ENCODE data around the gene PIAS2.
"Not testable (repeated sequence)": the region's sequence is repeated elsewhere in the genome, so short reads cannot be mapped to it uniquely, and the experiment has no call there.

PIAS2 gene

GRCh38 chr18:46917108-46917802 is at the start of gene PIAS2, which contains the start of gene KATNAL2:
TSS of gene PIAS2 (minus strand) at chr18:46917507. CDS start at chr18:46917345, 162 bp downstream.
TSS of gene KATNAL2 (plus strand) at chr18:46917602. CDS start at chr18:46946873, 29,271 bp downstream.
- no peaks in the 10 kb centered on the region for H3K36me3 ChIP-seq (ENCODE audit: control insufficient read depth in 1 of 2, insufficient read depth in 2 of 2, low read length in 2 of 2)
- peak within 1 kb of the TSS; percentile 72 to 94 for H3K4me3 ChIP-seq (ENCODE audit: low read depth in 1 of 2, low read length in 2 of 2)
- peaks cover 0 to 20% of the 10 kb centered on the region in 2 donors for H3K4me1 ChIP-seq (ENCODE audit: control insufficient read depth in 1 of 2, insufficient read depth in 2 of 2, low read length in 2 of 2)
- no peaks in the 10 kb centered on the region for H3K27me3 ChIP-seq (ENCODE audit: low read depth, low read length)
- no peaks in the 10 kb centered on the region for H3K9me3 ChIP-seq (ENCODE audit: control insufficient read depth in 1 of 2, low read length in 2 of 2)
- H3K27ac ChIP-seq (ENCODE audit: low read length): peak within 1 kb of the TSS; percentile 76

GRCh38 chr18:46966266-46966665 is 49.0 kb upstream of the PIAS2 start:
- H3K36me3 ChIP-seq (ENCODE audit: control insufficient read depth in 1 of 2, insufficient read depth in 2 of 2, low read length in 2 of 2); H3K4me1 ChIP-seq (ENCODE audit: control insufficient read depth in 1 of 2, insufficient read depth in 2 of 2, low read length in 2 of 2); H3K4me3 ChIP-seq (ENCODE audit: low read depth in 1 of 2, low read length in 2 of 2); H3K27ac ChIP-seq (ENCODE audit: low read length); H3K9me3 ChIP-seq (ENCODE audit: control insufficient read depth in 1 of 2, low read length in 2 of 2); H3K27me3 ChIP-seq (ENCODE audit: low read depth, low read length): not testable (repeated sequence)

GRCh38 chr18:46964579-46965293 is 47.4 kb upstream of the PIAS2 start:
- not testable (repeated sequence) for H3K36me3 ChIP-seq (ENCODE audit: control insufficient read depth in 1 of 2, insufficient read depth in 2 of 2, low read length in 2 of 2); H3K9me3 ChIP-seq (ENCODE audit: control insufficient read depth in 1 of 2, low read length in 2 of 2); H3K27ac ChIP-seq (ENCODE audit: low read length); H3K4me1 ChIP-seq (ENCODE audit: control insufficient read depth in 1 of 2, insufficient read depth in 2 of 2, low read length in 2 of 2); H3K27me3 ChIP-seq (ENCODE audit: low read depth, low read length); H3K4me3 ChIP-seq (ENCODE audit: low read depth in 1 of 2, low read length in 2 of 2)

GRCh38 chr18:46963656-46964578 is 46.6 kb upstream of the PIAS2 start:
- not testable (repeated sequence) for H3K36me3 ChIP-seq (ENCODE audit: control insufficient read depth in 1 of 2, insufficient read depth in 2 of 2, low read length in 2 of 2); H3K9me3 ChIP-seq (ENCODE audit: control insufficient read depth in 1 of 2, low read length in 2 of 2); H3K4me3 ChIP-seq (ENCODE audit: low read depth in 1 of 2, low read length in 2 of 2); H3K4me1 ChIP-seq (ENCODE audit: control insufficient read depth in 1 of 2, insufficient read depth in 2 of 2, low read length in 2 of 2); H3K27me3 ChIP-seq (ENCODE audit: low read depth, low read length); H3K27ac ChIP-seq (ENCODE audit: low read length)

GRCh38 chr18:46958209-46958608 is 40.9 kb upstream of the PIAS2 start:
- no peak overlapping the region for H3K4me3 ChIP-seq (ENCODE audit: low read depth in 1 of 2, low read length in 2 of 2)
- H3K9me3 ChIP-seq (ENCODE audit: control insufficient read depth in 1 of 2, low read length in 2 of 2): no peaks in the 10 kb centered on the region
- no peaks in the 10 kb centered on the region for H3K4me1 ChIP-seq (ENCODE audit: control insufficient read depth in 1 of 2, insufficient read depth in 2 of 2, low read length in 2 of 2)
- H3K36me3 ChIP-seq (ENCODE audit: control insufficient read depth in 1 of 2, insufficient read depth in 2 of 2, low read length in 2 of 2): no peaks in the 10 kb centered on the region
- H3K27ac ChIP-seq (ENCODE audit: low read length): no peak overlapping the region
- no peaks in the 10 kb centered on the region for H3K27me3 ChIP-seq (ENCODE audit: low read depth, low read length)

- no peaks in the 10 kb centered on the region for H3K4me1 ChIP-seq (ENCODE audit: control insufficient read depth in 1 of 2, insufficient read depth in 2 of 2, low read length in 2 of 2)
- no peak overlapping the region for H3K4me3 ChIP-seq (ENCODE audit: low read depth in 1 of 2, low read length in 2 of 2)
- no peak overlapping the region for H3K27ac ChIP-seq (ENCODE audit: low read length)
- H3K36me3 ChIP-seq (ENCODE audit: control insufficient read depth in 1 of 2, insufficient read depth in 2 of 2, low read length in 2 of 2): no peaks in the 10 kb centered on the region
- no peaks in the 10 kb centered on the region for H3K9me3 ChIP-seq (ENCODE audit: control insufficient read depth in 1 of 2, low read length in 2 of 2)
- H3K27me3 ChIP-seq (ENCODE audit: low read depth, low read length): no peaks in the 10 kb centered on the region
Observed at GRCh38 chr18:46953195-46953594, 35.9 kb upstream of the PIAS2 start.

- H3K4me3 ChIP-seq (ENCODE audit: low read depth in 1 of 2, low read length in 2 of 2): no peak overlapping the region
- no peak overlapping the region for H3K27ac ChIP-seq (ENCODE audit: low read length)
- H3K27me3 ChIP-seq (ENCODE audit: low read depth, low read length): no peaks in the 10 kb centered on the region
- H3K4me1 ChIP-seq (ENCODE audit: control insufficient read depth in 1 of 2, insufficient read depth in 2 of 2, low read length in 2 of 2): no peaks in the 10 kb centered on the region
- no peaks in the 10 kb centered on the region for H3K9me3 ChIP-seq (ENCODE audit: control insufficient read depth in 1 of 2, low read length in 2 of 2)
- H3K36me3 ChIP-seq (ENCODE audit: control insufficient read depth in 1 of 2, insufficient read depth in 2 of 2, low read length in 2 of 2): no peaks in the 10 kb centered on the region
Observed at GRCh38 chr18:46950064-46950656, 32.9 kb upstream of the PIAS2 start.

- no peaks in the 10 kb centered on the region for H3K9me3 ChIP-seq (ENCODE audit: control insufficient read depth in 1 of 2, low read length in 2 of 2)
- no peaks in the 10 kb centered on the region for H3K4me1 ChIP-seq (ENCODE audit: control insufficient read depth in 1 of 2, insufficient read depth in 2 of 2, low read length in 2 of 2)
- no peaks in the 10 kb centered on the region for H3K36me3 ChIP-seq (ENCODE audit: control insufficient read depth in 1 of 2, insufficient read depth in 2 of 2, low read length in 2 of 2)
- no peaks in the 10 kb centered on the region for H3K27me3 ChIP-seq (ENCODE audit: low read depth, low read length)
- peak overlapping the region; percentile 77 to 90 for H3K4me3 ChIP-seq (ENCODE audit: low read depth in 1 of 2, low read length in 2 of 2)
- H3K27ac ChIP-seq (ENCODE audit: low read length): no peak overlapping the region
Observed at GRCh38 chr18:46946656-46947282, 29.5 kb upstream of the PIAS2 start.

GRCh38 chr18:46942646-46943045 is 25.3 kb upstream of the PIAS2 start:
- H3K27me3 ChIP-seq (ENCODE audit: low read depth, low read length): no peaks in the 10 kb centered on the region
- H3K4me3 ChIP-seq (ENCODE audit: low read depth in 1 of 2, low read length in 2 of 2): no peak overlapping the region
- H3K9me3 ChIP-seq (ENCODE audit: control insufficient read depth in 1 of 2, low read length in 2 of 2): no peaks in the 10 kb centered on the region
- H3K27ac ChIP-seq (ENCODE audit: low read length): no peak overlapping the region
- H3K4me1 ChIP-seq (ENCODE audit: control insufficient read depth in 1 of 2, insufficient read depth in 2 of 2, low read length in 2 of 2): peaks cover 0 to 4% of the 10 kb centered on the region in 2 donors
- H3K36me3 ChIP-seq (ENCODE audit: control insufficient read depth in 1 of 2, insufficient read depth in 2 of 2, low read length in 2 of 2): no peaks in the 10 kb centered on the region

- H3K9me3 ChIP-seq (ENCODE audit: control insufficient read depth in 1 of 2, low read length in 2 of 2): no peaks in the 10 kb centered on the region
- no peak overlapping the region for H3K4me3 ChIP-seq (ENCODE audit: low read depth in 1 of 2, low read length in 2 of 2)
- H3K36me3 ChIP-seq (ENCODE audit: control insufficient read depth in 1 of 2, insufficient read depth in 2 of 2, low read length in 2 of 2): no peaks in the 10 kb centered on the region
- H3K4me1 ChIP-seq (ENCODE audit: control insufficient read depth in 1 of 2, insufficient read depth in 2 of 2, low read length in 2 of 2): peaks cover 0 to 4% of the 10 kb centered on the region in 2 donors
- no peaks in the 10 kb centered on the region for H3K27me3 ChIP-seq (ENCODE audit: low read depth, low read length)
- no peak overlapping the region for H3K27ac ChIP-seq (ENCODE audit: low read length)
Observed at GRCh38 chr18:46939998-46940571, 22.8 kb upstream of the PIAS2 start.

Data from muscle layer of duodenum (tissue), 2 donors.